SK-N-SH (cell line): ENCODE measurements around the gene RBL1.

Experiments used
- EP300 ChIP-seq, 2 experiments: IDR thresholded peaks; 2 replicates each; pipeline versions ENCODE4 v1.4.0 to v1.6.1; 2012; ENCODE audit warnings: borderline replicate concordance in 1 of 2, low read depth in 1 of 2, low read length in 1 of 2
- EZH2phosphoT487 ChIP-seq: fragments of 200-600 bp; sonication (generic); IDR thresholded peaks from 2 replicates; pipeline ENCODE4 v1.6.1; 2017; ENCODE audit warnings: low read depth, mixed run types, mild to moderate bottlenecking, antibody characterized with exemption, moderate library complexity, borderline replicate concordance
- MAX ChIP-seq: IDR thresholded peaks from 2 replicates; pipeline ENCODE4 v1.4.0; 2012; ENCODE audit warnings: low read depth
- POLR2AphosphoS5 ChIP-seq: IDR thresholded peaks from 2 replicates; pipeline ENCODE4 v1.6.1; 2012; ENCODE audit warnings: low read depth, low read length
- RAD21 ChIP-seq: IDR thresholded peaks from 2 replicates; pipeline ENCODE4 v1.6.1; 2012; ENCODE audit warnings: mild to moderate bottlenecking, low read length
- RXRA ChIP-seq: IDR thresholded peaks from 2 replicates; pipeline ENCODE4 v1.4.0; 2012; ENCODE audit warnings: low read depth, mild to moderate bottlenecking, borderline replicate concordance
- USF1 ChIP-seq: IDR thresholded peaks from 2 replicates; pipeline ENCODE4 v1.4.0; 2012; ENCODE audit warnings: low read depth, borderline replicate concordance
- TF ChIP-seq, protein P1 (sequence below): fragments of 200-600 bp; sonication (generic); IDR thresholded peaks from 2 replicates; pipeline ENCODE4 v1.6.1; 2017; ENCODE audit warnings: antibody characterized with exemption, mild to moderate bottlenecking, moderate library complexity

DNA sequence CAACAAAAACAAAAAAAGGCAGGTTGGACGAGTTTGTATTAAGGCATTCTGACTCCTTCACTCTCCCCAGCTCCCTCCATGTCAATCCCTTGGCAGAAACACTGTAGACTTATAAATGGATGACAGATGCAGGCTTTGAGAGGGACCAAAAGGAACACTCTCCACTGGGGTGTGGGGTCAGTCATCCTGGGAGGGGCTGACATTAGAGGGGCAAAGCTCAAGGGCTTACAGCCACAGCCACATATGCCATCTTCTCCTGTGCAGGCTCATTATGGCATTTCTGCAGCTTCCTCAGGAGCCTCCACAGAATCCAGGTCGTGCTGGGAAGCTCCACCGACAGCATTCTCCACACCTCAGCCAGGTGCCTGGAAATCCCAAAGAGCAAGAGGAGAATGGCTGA lies 33.0 kb upstream of the RBL1 start:
- TF ChIP-seq POLR2AphosphoS5 (no peak), USF1 (no peak), RAD21 (no peak), MAX (no peak), RXRA (no peak), EZH2phosphoT487 (no peak), EP300 (IDR thresholded peaks at IDR 0.05; ENCODE audit: borderline replicate concordance in 1 of 2, low read depth in 1 of 2, low read length in 1 of 2) (no peak)
- TF ChIP-seq, protein P1, sequence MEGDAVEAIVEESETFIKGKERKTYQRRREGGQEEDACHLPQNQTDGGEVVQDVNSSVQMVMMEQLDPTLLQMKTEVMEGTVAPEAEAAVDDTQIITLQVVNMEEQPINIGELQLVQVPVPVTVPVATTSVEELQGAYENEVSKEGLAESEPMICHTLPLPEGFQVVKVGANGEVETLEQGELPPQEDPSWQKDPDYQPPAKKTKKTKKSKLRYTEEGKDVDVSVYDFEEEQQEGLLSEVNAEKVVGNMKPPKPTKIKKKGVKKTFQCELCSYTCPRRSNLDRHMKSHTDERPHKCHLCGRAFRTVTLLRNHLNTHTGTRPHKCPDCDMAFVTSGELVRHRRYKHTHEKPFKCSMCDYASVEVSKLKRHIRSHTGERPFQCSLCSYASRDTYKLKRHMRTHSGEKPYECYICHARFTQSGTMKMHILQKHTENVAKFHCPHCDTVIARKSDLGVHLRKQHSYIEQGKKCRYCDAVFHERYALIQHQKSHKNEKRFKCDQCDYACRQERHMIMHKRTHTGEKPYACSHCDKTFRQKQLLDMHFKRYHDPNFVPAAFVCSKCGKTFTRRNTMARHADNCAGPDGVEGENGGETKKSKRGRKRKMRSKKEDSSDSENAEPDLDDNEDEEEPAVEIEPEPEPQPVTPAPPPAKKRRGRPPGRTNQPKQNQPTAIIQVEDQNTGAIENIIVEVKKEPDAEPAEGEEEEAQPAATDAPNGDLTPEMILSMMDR: no peak
